CD4-positive, alpha-beta memory T cell (primary cell): ENCODE data around the gene MAGIX. TPM values are rescaled to one million over a fixed set of nuclear protein-coding genes. Genes with fewer than 3 reads are reported as not detected.
A peak's percentile ranks its signal among the peaks of the same experiment; 100 is the strongest.

Source experiments
- CTCF ChIA-PET: fragments of 350-600 bp; sonication (Branson Sonifier 250); formaldehyde crosslinking; loops from one replicate; lab custom pipeline; 2021; ENCODE audit warnings: inconsistent platforms; ENCODE audit not compliant: partially characterized antibody; lab: Charles Lee
- POLR2A ChIA-PET: fragments of 350-600 bp; sonication (Branson Sonifier 250); formaldehyde crosslinking; loops from one replicate; lab custom pipeline; 2021; ENCODE audit not compliant: partially characterized antibody; lab: Charles Lee
- DNase-seq, 5 donors: peaks; one replicate each; pipeline versions ENCODE4 v3.0.0 to v3.0.0-alpha.2; 2020 to 2022; ENCODE audit warnings: mixed read lengths in 1 of 5
- H3K27ac ChIP-seq: one replicate; pipeline ENCODE4 v1.7.0; 2013; ENCODE audit warnings: low read depth, low read length
- H3K27me3 ChIP-seq: 2 replicates; pipeline ENCODE4 v1.7.0; 2013; ENCODE audit warnings: mild to moderate bottlenecking, low read length, moderate library complexity; ENCODE audit not compliant: insufficient read depth
- H3K36me3 ChIP-seq: 2 replicates; pipeline ENCODE4 v1.7.0; 2013; ENCODE audit warnings: mild to moderate bottlenecking, low read length, moderate library complexity; ENCODE audit not compliant: insufficient read depth
- H3K4me1 ChIP-seq: 2 replicates; pipeline ENCODE4 v1.7.0; 2013; ENCODE audit warnings: mild to moderate bottlenecking, low read length, moderate library complexity; ENCODE audit not compliant: insufficient read depth
- H3K4me3 ChIP-seq, 2 donors: one replicate each; pipeline ENCODE4 v1.7.0; 2013; ENCODE audit warnings: low read length in 2 of 2, mild to moderate bottlenecking in 1 of 2
- H3K9me3 ChIP-seq, 2 donors: one replicate each; pipeline ENCODE4 v1.7.0; 2013; ENCODE audit warnings: low read length in 2 of 2, control low read depth in 1 of 2; ENCODE audit not compliant: control insufficient read depth in 1 of 2
- H3K27ac Mint-ChIP-seq, 7 donors: one replicate each; pipeline ENCODE4 v1.8.0; 2020 to 2021; ENCODE audit warnings: mixed read lengths in 7 of 7, mild to moderate bottlenecking in 6 of 7, inconsistent platforms in 3 of 7, moderate library complexity in 3 of 7
- H3K27me3 Mint-ChIP-seq, 2 donors: one replicate each; pipeline ENCODE4 v1.8.0; 2020 to 2021; ENCODE audit warnings: mixed read lengths in 2 of 2
- H3K36me3 Mint-ChIP-seq, 2 donors: one replicate each; pipeline ENCODE4 v1.8.0; 2020 to 2021; ENCODE audit warnings: mixed read lengths in 2 of 2, inconsistent platforms in 1 of 2, mild to moderate bottlenecking in 1 of 2
- H3K4me1 Mint-ChIP-seq, 4 donors: one replicate each; pipeline ENCODE4 v1.8.0; 2020 to 2021; ENCODE audit warnings: mixed read lengths in 4 of 4, mild to moderate bottlenecking in 1 of 4
- H3K4me3 Mint-ChIP-seq, 8 donors: one replicate each; pipeline ENCODE4 v1.8.0; 2020 to 2021; ENCODE audit warnings: mixed read lengths in 8 of 8, mild to moderate bottlenecking in 7 of 8, moderate library complexity in 6 of 8, inconsistent platforms in 3 of 8
- H3K9me3 Mint-ChIP-seq, 8 donors: one replicate each; pipeline ENCODE4 v1.8.0; 2020 to 2021; ENCODE audit warnings: mixed read lengths in 8 of 8, mild to moderate bottlenecking in 5 of 8, inconsistent platforms in 3 of 8, moderate library complexity in 1 of 8
- intact Hi-C: fragments of 100-400 bp; cut with micrococcal nuclease; formaldehyde crosslinking; loops from one replicate; pipeline ENCODE4 v1.15.1; 2023
- polyA plus RNA-seq, 2 donors: library from polyadenylated mRNA; unstranded; fragments of 300-500 nt; fragmentation: Illumina TruSeq; gene quantifications; one replicate each; pipeline ENCODE4 v1.2.3, GENCODE V29; 2021
- total RNA-seq, 2 experiments: library from RNA; stranded (reverse); gene quantifications; one replicate each; pipeline ENCODE4 v1.2.3, GENCODE V29; 2021

MAGIX gene
- total and polyA plus RNA-seq, 4 experiments from 2014 or later, result 0.21 to 2.2 (median 1.3) TPM

- Histone ChIP-seq H3K9me3 (no peaks in the 10 kb centered on the region), H3K4me1 (peaks cover 13% of the 10 kb centered on the region), H3K27me3 (no peaks in the 10 kb centered on the region), H3K36me3 (no peaks in the 10 kb centered on the region), H3K4me3 (no peak within 1 kb of the TSS), H3K27ac (no peak within 1 kb of the TSS)
- H3K27ac Mint-ChIP-seq, result peak within 1 kb of the TSS; percentile 5 to 86 (median 58)
- intact Hi-C loops, result loop anchor here (1.0 to 10.0 kb wide), 4 partner anchors 9 to 675 kb away; partner anchors contain the start of genes PPP1R3F and USP27X
- DNase-seq, result peak; percentile 86 to 89 (median 87)
- H3K36me3 Mint-ChIP-seq, result no peaks in the 10 kb centered on the region
- peaks cover 7 to 18% (median 12%) of the 10 kb centered on the region in 4 donors for H3K4me1 Mint-ChIP-seq
- peak within 1 kb of the TSS; percentile 57 to 77 (median 64) for H3K4me3 Mint-ChIP-seq
- POLR2A ChIA-PET, result interaction anchor here (0.8 to 1.6 kb wide), 6 partner anchors 9 to 76 kb away, joined by 3 to 6 read pairs (median 4); partner anchors contain the start of gene GPKOW
- H3K9me3 Mint-ChIP-seq, result no peaks in the 10 kb centered on the region
- peaks cover 0 to 1% of the 10 kb centered on the region in 2 donors for H3K27me3 Mint-ChIP-seq
- CTCF ChIA-PET, result interaction anchor here (0.7 to 1.0 kb wide), 2 partner anchors 9 to 17 kb away, joined by 3 read pairs; no protein-coding TSS in a partner anchor
These were observed 37.6 kb downstream of the MAGIX start, which contains the start of gene SYP for GRCh38 chrX:49199906-49200771. Gene SYP, minus strand, starts transcription at chrX:49200193. Its CDS starts 7 bp downstream, at chrX:49200186.

DNA sequence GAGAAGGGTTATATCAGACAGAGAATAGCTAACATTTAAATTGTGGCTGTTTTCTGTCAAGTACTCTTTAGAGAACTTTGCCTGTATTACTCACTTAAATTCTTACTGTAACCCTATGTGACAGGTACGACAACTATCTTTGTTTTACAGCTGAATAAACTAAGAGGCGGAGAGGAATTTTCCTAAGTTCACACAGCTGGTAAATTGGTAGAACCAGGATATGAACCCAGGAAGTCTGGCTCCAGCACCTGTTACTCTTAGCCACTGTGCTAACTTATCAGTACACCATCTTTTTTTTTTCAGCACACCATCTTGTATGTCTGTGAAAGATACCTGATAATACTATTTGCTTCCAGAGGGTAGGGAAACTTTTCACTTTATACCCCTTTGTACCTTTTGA lies 39.5 kb downstream of the MAGIX start:
- no peak overlapping the region for H3K27ac Mint-ChIP-seq
- H3K4me1 ChIP-seq, result peaks cover 13% of the 10 kb centered on the region
- CTCF ChIA-PET, result interaction anchor here (1.0 kb wide), 1 partner anchor 10 kb away, joined by 4 read pairs; no protein-coding TSS in a partner anchor
- H3K27ac ChIP-seq, result no peak overlapping the region
- H3K9me3 Mint-ChIP-seq, result no peaks in the 10 kb centered on the region
- H3K4me1 Mint-ChIP-seq, result peaks cover 4 to 18% (median 12%) of the 10 kb centered on the region in 4 donors
- H3K36me3 Mint-ChIP-seq, result no peaks in the 10 kb centered on the region
- POLR2A ChIA-PET, result no interaction called here
- H3K27me3 ChIP-seq, result no peaks in the 10 kb centered on the region
- H3K4me3 ChIP-seq, result no peak overlapping the region
- H3K36me3 ChIP-seq, result no peaks in the 10 kb centered on the region
- no peak overlapping the region for H3K4me3 Mint-ChIP-seq
- DNase-seq, result no peak
- intact Hi-C loops, result no loop called here
- H3K9me3 ChIP-seq, result no peaks in the 10 kb centered on the region
- peaks cover 0 to 1% of the 10 kb centered on the region in 2 donors for H3K27me3 Mint-ChIP-seq

DNA sequence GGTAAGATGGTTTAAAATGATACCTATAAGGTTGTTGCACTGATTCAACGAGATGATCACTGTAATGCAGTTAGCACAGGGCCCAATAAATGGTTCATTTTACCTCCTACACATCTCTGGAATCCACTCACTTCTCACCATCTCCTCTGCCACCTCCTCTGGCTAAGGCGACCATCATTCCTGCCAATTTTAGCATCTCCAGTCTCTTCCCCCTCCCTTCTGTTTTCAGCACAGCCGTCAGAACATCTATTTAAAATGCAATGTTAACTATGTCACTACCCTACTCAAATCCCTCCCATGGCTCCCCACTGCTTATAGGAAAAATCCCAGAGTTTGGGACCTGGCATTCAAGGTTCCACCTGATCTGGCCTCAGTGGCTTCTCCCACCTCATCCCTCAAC lies 41.0 kb downstream of the MAGIX start:
- peaks cover 2 to 12% (median 6%) of the 10 kb centered on the region in 4 donors for H3K4me1 Mint-ChIP-seq
- H3K4me1 ChIP-seq, result peaks cover 13% of the 10 kb centered on the region
- intact Hi-C loops, result no loop called here
- no peaks in the 10 kb centered on the region for H3K27me3 ChIP-seq
- CTCF ChIA-PET, result no interaction called here
- DNase-seq, result no peak
- H3K4me3 Mint-ChIP-seq, result no peak overlapping the region
- H3K36me3 Mint-ChIP-seq, result no peaks in the 10 kb centered on the region
- no peak overlapping the region for H3K4me3 ChIP-seq
- POLR2A ChIA-PET, result interaction anchor here (1.0 kb wide), 1 partner anchor 16 kb away, joined by 3 read pairs; no protein-coding TSS in a partner anchor
- no peaks in the 10 kb centered on the region for H3K9me3 ChIP-seq
- H3K9me3 Mint-ChIP-seq, result no peaks in the 10 kb centered on the region
- H3K36me3 ChIP-seq, result no peaks in the 10 kb centered on the region
- H3K27ac Mint-ChIP-seq, result no peak overlapping the region
- H3K27me3 Mint-ChIP-seq, result no peaks in the 10 kb centered on the region
- no peak overlapping the region for H3K27ac ChIP-seq

DNA sequence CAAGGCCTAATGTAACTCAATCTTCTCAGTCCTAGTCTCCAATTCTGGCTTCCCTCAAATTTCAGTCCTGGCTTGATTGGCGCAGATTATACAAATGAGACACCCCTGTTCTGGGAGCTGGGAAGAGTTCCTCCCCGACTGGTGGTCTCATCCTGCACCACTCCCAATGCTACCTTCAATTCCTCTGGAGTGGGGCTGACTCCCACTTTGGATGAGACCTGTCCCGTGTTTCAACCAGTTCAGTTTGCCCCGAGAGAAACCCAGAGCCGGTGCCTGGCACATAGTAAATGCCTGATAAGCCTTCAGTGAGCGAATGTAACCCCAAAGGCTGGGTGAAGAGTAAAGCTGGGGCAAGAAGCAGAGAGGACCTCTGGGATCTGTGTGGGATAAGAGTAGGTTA lies 41.5 kb downstream of the MAGIX start:
- H3K27ac ChIP-seq, result no peak overlapping the region
- Mint-ChIP-seq H3K36me3 (no peaks in the 10 kb centered on the region), H3K4me3 (no peak overlapping the region), H3K27ac (no peak overlapping the region), H3K9me3 (no peaks in the 10 kb centered on the region), H3K27me3 (no peaks in the 10 kb centered on the region), H3K4me1 (peaks cover 2 to 10% (median 4%) of the 10 kb centered on the region in 4 donors)
- peaks cover 13% of the 10 kb centered on the region for H3K4me1 ChIP-seq
- no peak for DNase-seq
- CTCF ChIA-PET, result no interaction called here
- H3K36me3 ChIP-seq, result no peaks in the 10 kb centered on the region
- no peaks in the 10 kb centered on the region for H3K9me3 ChIP-seq
- H3K4me3 ChIP-seq, result no peak overlapping the region
- no peaks in the 10 kb centered on the region for H3K27me3 ChIP-seq
- POLR2A ChIA-PET, result no interaction called here
- intact Hi-C loops, result no loop called here

- Mint-ChIP-seq H3K36me3 (no peaks in the 10 kb centered on the region), H3K9me3 (no peaks in the 10 kb centered on the region), H3K4me3 (no peak overlapping the region), H3K4me1 (peaks cover 2 to 10% (median 4%) of the 10 kb centered on the region in 4 donors), H3K27ac (no peak overlapping the region), H3K27me3 (no peaks in the 10 kb centered on the region)
- H3K27ac ChIP-seq, result no peak overlapping the region
- no peak overlapping the region for H3K4me3 ChIP-seq
- intact Hi-C loops, result no loop called here
- no peaks in the 10 kb centered on the region for H3K27me3 ChIP-seq
- ChIA-PET CTCF (no interaction called here), POLR2A (no interaction called here)
- DNase-seq, result no peak
- no peaks in the 10 kb centered on the region for H3K9me3 ChIP-seq
- peaks cover 6% of the 10 kb centered on the region for H3K4me1 ChIP-seq
- H3K36me3 ChIP-seq, result no peaks in the 10 kb centered on the region
These were observed 42.2 kb downstream of the MAGIX start for GRCh38 chrX:49204709-49205108.

DNA sequence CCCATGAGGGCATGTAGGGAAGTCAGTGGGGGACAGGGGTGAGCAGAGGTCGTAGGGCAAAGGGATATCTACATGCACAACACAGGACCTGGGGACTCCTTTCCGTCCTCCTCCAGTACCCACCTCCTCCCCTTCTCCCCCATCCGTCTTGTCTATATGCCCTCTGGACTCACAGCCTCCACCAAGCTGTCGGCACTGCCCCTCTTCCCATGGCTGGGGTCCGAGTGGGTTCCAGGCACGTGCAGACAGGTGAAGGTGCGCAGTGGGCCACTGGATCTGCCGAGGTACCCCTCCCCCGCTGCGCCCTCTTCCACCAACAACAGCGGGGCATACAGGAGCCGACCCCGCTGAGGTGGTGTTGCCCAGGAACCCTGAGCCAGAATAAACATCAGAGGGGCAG lies 42.9 kb downstream of the MAGIX start:
- ChIA-PET POLR2A (no interaction called here), CTCF (no interaction called here)
- no peak for DNase-seq
- H3K9me3 Mint-ChIP-seq, result no peaks in the 10 kb centered on the region
- Histone ChIP-seq H3K9me3 (no peaks in the 10 kb centered on the region), H3K36me3 (no peaks in the 10 kb centered on the region), H3K4me1 (peaks cover 3% of the 10 kb centered on the region), H3K27ac (no peak overlapping the region), H3K4me3 (no peak overlapping the region), H3K27me3 (no peaks in the 10 kb centered on the region)
- intact Hi-C loops, result no loop called here
- peaks cover 2 to 8% (median 4%) of the 10 kb centered on the region in 4 donors for H3K4me1 Mint-ChIP-seq
- H3K36me3 Mint-ChIP-seq, result no peaks in the 10 kb centered on the region
- no peaks in the 10 kb centered on the region for H3K27me3 Mint-ChIP-seq
- H3K4me3 Mint-ChIP-seq, result no peak overlapping the region
- H3K27ac Mint-ChIP-seq, result no peak overlapping the region

- H3K9me3 ChIP-seq, result no peaks in the 10 kb centered on the region
- Mint-ChIP-seq H3K27me3 (peaks cover 1 to 3% of the 10 kb centered on the region in 2 donors), H3K4me1 (peaks cover 0 to 4% (median 0%) of the 10 kb centered on the region in 4 donors), H3K36me3 (no peaks in the 10 kb centered on the region), H3K9me3 (no peaks in the 10 kb centered on the region), H3K4me3 (no peak overlapping the region), H3K27ac (no peak overlapping the region)
- CTCF ChIA-PET, result no interaction called here
- no peaks in the 10 kb centered on the region for H3K4me1 ChIP-seq
- H3K27ac ChIP-seq, result no peak overlapping the region
- no peaks in the 10 kb centered on the region for H3K27me3 ChIP-seq
- H3K4me3 ChIP-seq, result no peak overlapping the region
- intact Hi-C loops, result no loop called here
- no peak for DNase-seq
- POLR2A ChIA-PET, result no interaction called here
- no peaks in the 10 kb centered on the region for H3K36me3 ChIP-seq
These were observed 44.0 kb downstream of the MAGIX start for GRCh38 chrX:49206543-49206942.
